H9 (cell line): ENCODE measurements around the gene PRKCB. TPM values are rescaled to one million over a fixed set of nuclear protein-coding genes. Genes with fewer than 3 reads are reported as not detected.

Experiments
- DNase-seq: peaks from one replicate; pipeline ENCODE4 v3.0.0-alpha.2; 2017
- H2AFZ ChIP-seq: one replicate; pipeline ENCODE4 v1.6.1; 2013; ENCODE audit warnings: mild to moderate bottlenecking, low read length, control low read depth, moderate library complexity
- H2AK5ac ChIP-seq: 2 replicates; pipeline ENCODE4 v1.6.1; 2013; ENCODE audit warnings: low read length, control low read depth, mixed read lengths; ENCODE audit not compliant: insufficient read length
- H2BK120ac ChIP-seq: one replicate; pipeline ENCODE4 v1.6.1; 2013; ENCODE audit warnings: low read depth, mild to moderate bottlenecking, low read length, control low read depth, inconsistent platforms; ENCODE audit not compliant: poor library complexity, severe bottlenecking
- H2BK12ac ChIP-seq: 2 replicates; pipeline ENCODE4 v1.6.1; 2013; ENCODE audit warnings: low read length, control low read depth, mixed read lengths, low read depth; ENCODE audit not compliant: insufficient read length
- H2BK15ac ChIP-seq: 2 replicates; pipeline ENCODE4 v1.6.1; 2013; ENCODE audit warnings: low read depth, low read length, control low read depth
- H2BK20ac ChIP-seq: one replicate; pipeline ENCODE4 v1.6.1; 2013; ENCODE audit warnings: low read depth, mild to moderate bottlenecking, low read length, control low read depth, inconsistent platforms; ENCODE audit not compliant: poor library complexity, severe bottlenecking
- H2BK5ac ChIP-seq: 2 replicates; pipeline ENCODE4 v1.6.1; 2013; ENCODE audit warnings: low read length, control low read depth, mixed read lengths; ENCODE audit not compliant: insufficient read length
- H3K14ac ChIP-seq: 2 replicates; pipeline ENCODE4 v1.6.1; 2013; ENCODE audit warnings: low read length, control low read depth; ENCODE audit not compliant: insufficient read depth
- H3K18ac ChIP-seq: 2 replicates; pipeline ENCODE4 v1.6.1; 2013; ENCODE audit warnings: low read depth, mild to moderate bottlenecking, mixed read lengths, low read length, control low read depth; ENCODE audit not compliant: insufficient read length
- H3K23ac ChIP-seq: 2 replicates; pipeline ENCODE4 v1.6.1; 2013; ENCODE audit warnings: low read length, control low read depth, mixed read lengths, low read depth; ENCODE audit not compliant: insufficient read length
- H3K23me2 ChIP-seq: 2 replicates; pipeline ENCODE4 v1.6.1; 2013; ENCODE audit warnings: low read depth, mild to moderate bottlenecking, mixed read lengths, low read length, control low read depth; ENCODE audit not compliant: insufficient read length, poor library complexity, severe bottlenecking
- H3K27ac ChIP-seq: 2 replicates; pipeline ENCODE4 v1.5.1; 2013; ENCODE audit warnings: low read length, control low read depth, mixed read lengths, low read depth; ENCODE audit not compliant: insufficient read length
- H3K27me3 ChIP-seq: 2 replicates; pipeline ENCODE4 v1.6.1; 2013; ENCODE audit warnings: low read length, control low read depth, inconsistent platforms; ENCODE audit not compliant: insufficient read depth
- H3K4ac ChIP-seq: 2 replicates; pipeline ENCODE4 v1.6.1; 2013; ENCODE audit warnings: low read depth, mild to moderate bottlenecking, control low read depth, inconsistent platforms, low read length, moderate library complexity
- H3K4me1 ChIP-seq: 2 replicates; pipeline ENCODE4 v1.6.1; 2013; ENCODE audit warnings: low read length, control low read depth, inconsistent platforms; ENCODE audit not compliant: insufficient read depth
- H3K4me2 ChIP-seq: 2 replicates; pipeline ENCODE4 v1.6.1; 2013; ENCODE audit warnings: low read length, control low read depth, mixed read lengths; ENCODE audit not compliant: insufficient read length, insufficient read depth
- H3K56ac ChIP-seq: 2 replicates; pipeline ENCODE4 v1.6.1; 2013; ENCODE audit warnings: low read depth, mild to moderate bottlenecking, mixed read lengths, low read length, control low read depth; ENCODE audit not compliant: insufficient read length
- H3K79me1 ChIP-seq: 2 replicates; pipeline ENCODE4 v1.6.1; 2013; ENCODE audit warnings: low read depth, mild to moderate bottlenecking, moderate library complexity, low read length, control low read depth, inconsistent platforms; ENCODE audit not compliant: insufficient read depth, poor library complexity, severe bottlenecking
- H3K79me2 ChIP-seq: 2 replicates; pipeline ENCODE4 v1.6.1; 2013; ENCODE audit warnings: low read length, control low read depth, inconsistent platforms; ENCODE audit not compliant: insufficient read depth
- H3K9ac ChIP-seq: 2 replicates; pipeline ENCODE4 v1.6.1; 2013; ENCODE audit warnings: low read length, control low read depth, mixed read lengths; ENCODE audit not compliant: insufficient read length; ENCODE audit errors: extremely low read depth
- H3K9me3 ChIP-seq: one replicate; pipeline ENCODE4 v1.6.1; 2013; ENCODE audit warnings: low read depth, low read length, inconsistent platforms; ENCODE audit not compliant: control insufficient read depth
- H3T11ph ChIP-seq: one replicate; pipeline ENCODE4 v1.6.1; 2013; ENCODE audit warnings: mild to moderate bottlenecking, low read length, control low read depth, inconsistent platforms
- H4K20me1 ChIP-seq: one replicate; pipeline ENCODE4 v1.6.1; 2013; ENCODE audit not compliant: control insufficient read depth, insufficient read length, insufficient read depth
- H4K5ac ChIP-seq: 2 replicates; pipeline ENCODE4 v1.6.1; 2013; ENCODE audit warnings: low read depth, mild to moderate bottlenecking, mixed read lengths, low read length, control low read depth; ENCODE audit not compliant: insufficient read length
- H4K8ac ChIP-seq: replicated peaks from 2 replicates; pipeline ENCODE4 v1.6.1; 2013; ENCODE audit warnings: low read length, control low read depth, mixed read lengths, low read depth; ENCODE audit not compliant: insufficient read length
- H4K91ac ChIP-seq: 2 replicates; pipeline ENCODE4 v1.6.1; 2013; ENCODE audit warnings: low read depth, mild to moderate bottlenecking, moderate library complexity, mixed read lengths, low read length, control low read depth; ENCODE audit not compliant: insufficient read length
- H3K27ac Mint-ChIP-seq, 3 experiments: 2 replicates in 2 of 3; 3 replicates in 1 of 3; pipeline ENCODE4 v1.8.0; 2020 to 2021; ENCODE audit warnings: mixed read lengths in 3 of 3, mild to moderate bottlenecking in 1 of 3, moderate library complexity in 1 of 3
- H3K27me3 Mint-ChIP-seq: 2 replicates; pipeline ENCODE4 v1.8.0; 2021; ENCODE audit warnings: low read depth, mild to moderate bottlenecking, moderate library complexity, mixed read lengths
- H3K36me3 Mint-ChIP-seq, 3 experiments: 2 replicates in 2 of 3; 3 replicates in 1 of 3; pipeline ENCODE4 v1.8.0; 2020 to 2021; ENCODE audit warnings: low read depth in 3 of 3, mixed read lengths in 3 of 3; ENCODE audit not compliant: insufficient read depth in 1 of 3
- H3K4me1 Mint-ChIP-seq, 2 experiments: 2 replicates each; pipeline ENCODE4 v1.8.0; 2020; ENCODE audit warnings: mixed read lengths in 2 of 2
- H3K4me3 Mint-ChIP-seq, 2 experiments: 2 replicates in 1 of 2; 3 replicates in 1 of 2; pipeline ENCODE4 v1.8.0; 2020 to 2021; ENCODE audit warnings: mild to moderate bottlenecking in 2 of 2, mixed read lengths in 2 of 2, moderate library complexity in 1 of 2
- H3K9me3 Mint-ChIP-seq, 2 experiments: 2 replicates in 1 of 2; 3 replicates in 1 of 2; pipeline ENCODE4 v1.8.0; 2020; ENCODE audit warnings: mild to moderate bottlenecking in 2 of 2, mixed read lengths in 2 of 2, moderate library complexity in 1 of 2
- CTCF ChIP-seq: fragments of 200-600 bp; sonication (generic); conservative IDR thresholded peaks from 3 replicates; pipeline ENCODE4 v1.8.0; 2021; ENCODE audit warnings: antibody characterized with exemption, mild to moderate bottlenecking
- WGBS: extraction: QIAGEN DNeasy Blood & Tissue Kit; methylation state at CpG from one replicate; pipeline ENCODE4 v1.1.7; 2013; ENCODE audit warnings: missing lambda C conversion rate, low lambda C conversion rate, mixed read lengths; ENCODE audit not compliant: insufficient read length; ENCODE audit errors: extremely low coverage; 5-methylcytosine and 5-hydroxymethylcytosine counted together
- total RNA-seq: library from RNA; stranded (reverse); gene quantifications from 2 replicates; pipeline ENCODE4 v1.2.1, GENCODE V29; 2021

The PRKCB gene
- total RNA-seq, 1 experiment from 2014 or later: 7.0 TPM

GRCh38 chr16:23930791-23931190, 95.0 kb downstream of the PRKCB start:
- no peak overlapping the region for H3K18ac ChIP-seq
- no peak overlapping the region for H3K9ac ChIP-seq
- H3K79me1 ChIP-seq: no peaks in the 10 kb centered on the region
- H3K27ac Mint-ChIP-seq: no peak overlapping the region
- H3K4me1 ChIP-seq: no peaks in the 10 kb centered on the region
- no peak overlapping the region for H4K8ac ChIP-seq
- H2BK15ac ChIP-seq: no peak overlapping the region
- H3K4me3 Mint-ChIP-seq: no peak overlapping the region
- no peak overlapping the region for H3K14ac ChIP-seq
- no peaks in the 10 kb centered on the region for H3K9me3 ChIP-seq
- no peaks in the 10 kb centered on the region for H3K36me3 Mint-ChIP-seq
- H3K4me2 ChIP-seq: no peak overlapping the region
- H2AK5ac ChIP-seq: no peak overlapping the region
- H3K23ac ChIP-seq: no peak overlapping the region
- no peak overlapping the region for H2AFZ ChIP-seq
- H3K27ac ChIP-seq: no peak overlapping the region
- no peak for TF ChIP-seq CTCF
- no peak overlapping the region for H3T11ph ChIP-seq
- DNase-seq: no peak
- H2BK12ac ChIP-seq: no peak overlapping the region
- no peaks in the 10 kb centered on the region for H3K27me3 ChIP-seq
- no peak overlapping the region for H2BK120ac ChIP-seq
- H3K4ac ChIP-seq: no peak overlapping the region
- H4K91ac ChIP-seq: no peak overlapping the region
- no peaks in the 10 kb centered on the region for H3K4me1 Mint-ChIP-seq
- no peak overlapping the region for H2BK20ac ChIP-seq
- no peaks in the 10 kb centered on the region for H3K9me3 Mint-ChIP-seq
- no peaks in the 10 kb centered on the region for H3K23me2 ChIP-seq
- H3K56ac ChIP-seq: no peak overlapping the region
- H3K27me3 Mint-ChIP-seq: peaks cover 14% of the 10 kb centered on the region
- H4K20me1 ChIP-seq: no peaks in the 10 kb centered on the region
- WGBS: no CpG with 5 or more reads among the region's 5 CpGs
- no peak overlapping the region for H2BK5ac ChIP-seq
- H4K5ac ChIP-seq: no peak overlapping the region
- no peaks in the 10 kb centered on the region for H3K79me2 ChIP-seq
